ENCODE measurements around the gene MAD1L1. TPM values are rescaled to one million over a fixed set of nuclear protein-coding genes. Genes with fewer than 3 reads are reported as not detected.

Gene MAD1L1
- total and polyA plus RNA-seq, 2 of the 13 experiments (the other 11 are each of a cell fraction or from before 2014, with no cell fraction given), result 17.4 to 64.7 TPM

DNA sequence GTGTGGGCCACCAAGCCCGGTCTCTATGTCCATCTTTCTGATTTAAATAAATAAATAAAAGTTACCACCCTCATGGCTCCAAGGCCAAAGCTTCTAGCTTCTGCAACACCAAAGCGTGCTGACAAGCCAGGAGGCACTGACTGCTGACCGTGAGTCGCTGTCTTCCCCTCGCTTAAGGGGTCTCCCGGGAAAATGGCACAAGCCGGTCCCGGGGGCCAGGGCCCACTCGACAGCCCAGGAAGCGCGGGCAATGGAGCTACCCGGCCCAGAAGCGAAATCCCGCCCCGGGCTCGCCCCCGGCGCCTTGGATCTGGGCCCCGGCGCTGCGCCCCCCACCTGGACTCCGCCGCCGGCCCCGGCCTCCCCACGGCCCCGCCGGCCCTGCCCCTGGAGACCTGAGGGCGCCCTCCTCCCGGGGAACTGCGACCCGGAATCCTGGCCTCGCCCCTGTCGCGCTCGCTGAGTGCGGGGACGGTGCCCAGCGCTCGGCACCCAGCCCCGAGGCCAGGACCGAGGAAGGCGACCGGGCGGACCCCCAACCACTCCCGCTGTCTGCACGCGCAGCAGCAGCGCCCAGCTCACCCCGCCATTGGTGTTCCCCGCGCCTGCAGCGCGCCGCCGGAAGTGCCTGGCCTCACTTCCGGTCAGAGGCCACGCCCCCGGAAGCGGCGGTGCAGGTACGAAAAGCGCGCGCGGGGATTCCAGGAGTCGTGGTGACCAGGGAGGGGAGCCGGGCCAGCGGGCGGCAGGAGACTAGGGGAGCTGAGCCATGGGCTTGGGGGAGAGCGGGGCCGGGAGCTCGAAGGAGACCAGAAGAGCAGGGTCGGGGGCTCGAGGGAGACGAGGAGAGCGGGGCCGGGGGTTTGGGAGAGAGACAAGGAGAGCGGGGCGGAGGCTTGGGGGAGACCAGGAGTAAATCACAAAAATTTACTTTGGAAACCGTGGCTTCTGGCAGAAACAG lies 9.1 kb upstream of the MAD1L1 start, which contains the start of the genes MRM2 and NUDT1 (continued):
- TF ChIP-seq ZNF136 (CRISPR knock-in tag; IDR thresholded peaks at IDR 0.05; ENCODE audit: low read depth), result peak; percentile 64; the same call in 1 of the 2 replicates
- peak; percentile 97; the same call in 2 of the 3 replicates for TF ChIP-seq MXI1 (IDR thresholded peaks at IDR 0.05; ENCODE audit: borderline replicate concordance, low read depth, low read length)
- TF ChIP-seq CENPX (CRISPR knock-in tag; IDR thresholded peaks at IDR 0.05), result no peak
- peak; percentile 72 for TF ChIP-seq DMAP1 (CRISPR knock-in tag; IDR thresholded peaks at IDR 0.05)
- TF ChIP-seq MAFK (conservative IDR thresholded peaks at IDR 0.05 in 1 of 2, IDR thresholded peaks at IDR 0.05 in 1 of 2; ENCODE audit: low read length in 2 of 2), result no peak
- TF ChIP-seq ZNF550 (CRISPR knock-in tag; IDR thresholded peaks at IDR 0.05; ENCODE audit: borderline replicate concordance), result no peak
- TF ChIP-seq, protein P1, sequence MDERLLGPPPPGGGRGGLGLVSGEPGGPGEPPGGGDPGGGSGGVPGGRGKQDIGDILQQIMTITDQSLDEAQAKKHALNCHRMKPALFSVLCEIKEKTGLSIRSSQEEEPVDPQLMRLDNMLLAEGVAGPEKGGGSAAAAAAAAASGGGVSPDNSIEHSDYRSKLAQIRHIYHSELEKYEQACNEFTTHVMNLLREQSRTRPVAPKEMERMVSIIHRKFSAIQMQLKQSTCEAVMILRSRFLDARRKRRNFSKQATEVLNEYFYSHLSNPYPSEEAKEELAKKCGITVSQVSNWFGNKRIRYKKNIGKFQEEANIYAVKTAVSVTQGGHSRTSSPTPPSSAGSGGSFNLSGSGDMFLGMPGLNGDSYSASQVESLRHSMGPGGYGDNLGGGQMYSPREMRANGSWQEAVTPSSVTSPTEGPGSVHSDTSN (CRISPR knock-in tag; IDR thresholded peaks at IDR 0.05), result no peak
- TF ChIP-seq, protein P2, sequence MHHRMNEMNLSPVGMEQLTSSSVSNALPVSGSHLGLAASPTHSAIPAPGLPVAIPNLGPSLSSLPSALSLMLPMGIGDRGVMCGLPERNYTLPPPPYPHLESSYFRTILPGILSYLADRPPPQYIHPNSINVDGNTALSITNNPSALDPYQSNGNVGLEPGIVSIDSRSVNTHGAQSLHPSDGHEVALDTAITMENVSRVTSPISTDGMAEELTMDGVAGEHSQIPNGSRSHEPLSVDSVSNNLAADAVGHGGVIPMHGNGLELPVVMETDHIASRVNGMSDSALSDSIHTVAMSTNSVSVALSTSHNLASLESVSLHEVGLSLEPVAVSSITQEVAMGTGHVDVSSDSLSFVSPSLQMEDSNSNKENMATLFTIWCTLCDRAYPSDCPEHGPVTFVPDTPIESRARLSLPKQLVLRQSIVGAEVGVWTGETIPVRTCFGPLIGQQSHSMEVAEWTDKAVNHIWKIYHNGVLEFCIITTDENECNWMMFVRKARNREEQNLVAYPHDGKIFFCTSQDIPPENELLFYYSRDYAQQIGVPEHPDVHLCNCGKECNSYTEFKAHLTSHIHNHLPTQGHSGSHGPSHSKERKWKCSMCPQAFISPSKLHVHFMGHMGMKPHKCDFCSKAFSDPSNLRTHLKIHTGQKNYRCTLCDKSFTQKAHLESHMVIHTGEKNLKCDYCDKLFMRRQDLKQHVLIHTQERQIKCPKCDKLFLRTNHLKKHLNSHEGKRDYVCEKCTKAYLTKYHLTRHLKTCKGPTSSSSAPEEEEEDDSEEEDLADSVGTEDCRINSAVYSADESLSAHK (CRISPR knock-in tag; IDR thresholded peaks at IDR 0.05; ENCODE audit: borderline replicate concordance), result no peak
- TF ChIP-seq ZNF33A (CRISPR knock-in tag; IDR thresholded peaks at IDR 0.05; ENCODE audit: borderline replicate concordance), result no peak
- TF ChIP-seq TP53 (CRISPR knock-in tag; conservative IDR thresholded peaks at IDR 0.05), result no peak
- TF ChIP-seq STAT5B (CRISPR knock-in tag; IDR thresholded peaks at IDR 0.05), result no peak; the same call in 1 of the 2 replicates
- TF ChIP-seq, protein P3, sequence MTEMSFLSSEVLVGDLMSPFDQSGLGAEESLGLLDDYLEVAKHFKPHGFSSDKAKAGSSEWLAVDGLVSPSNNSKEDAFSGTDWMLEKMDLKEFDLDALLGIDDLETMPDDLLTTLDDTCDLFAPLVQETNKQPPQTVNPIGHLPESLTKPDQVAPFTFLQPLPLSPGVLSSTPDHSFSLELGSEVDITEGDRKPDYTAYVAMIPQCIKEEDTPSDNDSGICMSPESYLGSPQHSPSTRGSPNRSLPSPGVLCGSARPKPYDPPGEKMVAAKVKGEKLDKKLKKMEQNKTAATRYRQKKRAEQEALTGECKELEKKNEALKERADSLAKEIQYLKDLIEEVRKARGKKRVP (CRISPR knock-in tag; IDR thresholded peaks at IDR 0.05), result 0 out of 4 replicates have a peak, but pooled peaks of 1 of the 2 experiments have one; percentile 74
- TF ChIP-seq RFX1 (IDR thresholded peaks at IDR 0.05), result no peak
- peak; percentile 49 for TF ChIP-seq HCFC1 (IDR thresholded peaks at IDR 0.05; ENCODE audit: low read depth, low read length)
- TF ChIP-seq MTA1 (CRISPR knock-in tag; IDR thresholded peaks at IDR 0.05; ENCODE audit: borderline replicate concordance), result no peak; the same call in 1 of the 2 replicates
- TF ChIP-seq NAIF1 (CRISPR knock-in tag; IDR thresholded peaks at IDR 0.05; ENCODE audit: borderline replicate concordance), result no peak
- TF ChIP-seq, protein P4, sequence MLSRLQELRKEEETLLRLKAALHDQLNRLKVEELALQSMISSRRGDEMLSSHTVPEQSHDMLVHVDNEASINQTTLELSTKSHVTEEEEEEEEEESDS (CRISPR knock-in tag; IDR thresholded peaks at IDR 0.05; ENCODE audit: borderline replicate concordance), result peak; percentile 84; the same call in 1 of the 2 replicates
- TF ChIP-seq ZNF557 (CRISPR knock-in tag; IDR thresholded peaks at IDR 0.05), result no peak
- no peak; the same call in 1 of the 2 replicates for TF ChIP-seq RELA (CRISPR knock-in tag; IDR thresholded peaks at IDR 0.05)
- TF ChIP-seq, protein P5, sequence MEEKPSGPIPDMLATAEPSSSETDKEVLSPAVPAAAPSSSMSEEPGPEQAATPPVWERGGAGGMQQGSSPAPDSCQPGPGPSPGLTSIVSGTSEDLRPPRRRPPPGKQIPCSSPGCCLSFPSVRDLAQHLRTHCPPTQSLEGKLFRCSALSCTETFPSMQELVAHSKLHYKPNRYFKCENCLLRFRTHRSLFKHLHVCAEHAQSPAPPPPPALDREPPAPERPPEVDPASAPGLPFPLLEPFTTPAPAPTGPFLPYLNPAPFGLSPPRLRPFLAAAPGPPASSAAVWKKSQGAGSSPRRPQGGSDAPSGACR (CRISPR knock-in tag; IDR thresholded peaks at IDR 0.05), result peak; percentile 64; the same call in 1 of the 2 replicates
- peak; percentile 32; the same call in 1 of the 2 replicates for TF ChIP-seq NCOA2 (CRISPR knock-in tag; IDR thresholded peaks at IDR 0.05)

Measured in HepG2 (cell line).